ENCODE measurements around the gene ZNF500.

DNA sequence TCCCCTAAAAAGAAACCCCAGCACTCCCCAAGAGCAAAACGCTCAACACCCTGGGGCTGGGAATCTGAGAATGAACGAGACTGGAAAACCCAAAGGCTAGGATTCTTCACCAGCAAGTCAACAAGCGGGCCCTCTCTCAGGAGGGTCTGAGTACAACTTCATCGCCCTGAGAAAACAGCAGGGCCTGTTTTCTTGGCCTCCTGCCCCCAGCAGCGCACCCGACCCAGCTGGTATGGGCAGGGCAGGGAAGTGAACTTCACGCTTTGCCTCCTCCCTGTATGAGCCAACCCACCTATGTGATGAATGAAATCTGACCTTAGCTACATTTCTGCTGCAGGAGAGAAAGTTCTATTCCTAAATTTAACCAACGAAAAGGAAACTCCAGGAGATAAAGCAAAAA lies 62.5 kb downstream of the ZNF500 start:
- TF ChIP-seq EP300 (IDR thresholded peaks at IDR 0.05) (no peak), POLR2A (IDR thresholded peaks at IDR 0.05) (no peak), POLR2AphosphoS5 (IDR thresholded peaks at IDR 0.05) (no peak)
- TF ChIP-seq, protein P1, sequence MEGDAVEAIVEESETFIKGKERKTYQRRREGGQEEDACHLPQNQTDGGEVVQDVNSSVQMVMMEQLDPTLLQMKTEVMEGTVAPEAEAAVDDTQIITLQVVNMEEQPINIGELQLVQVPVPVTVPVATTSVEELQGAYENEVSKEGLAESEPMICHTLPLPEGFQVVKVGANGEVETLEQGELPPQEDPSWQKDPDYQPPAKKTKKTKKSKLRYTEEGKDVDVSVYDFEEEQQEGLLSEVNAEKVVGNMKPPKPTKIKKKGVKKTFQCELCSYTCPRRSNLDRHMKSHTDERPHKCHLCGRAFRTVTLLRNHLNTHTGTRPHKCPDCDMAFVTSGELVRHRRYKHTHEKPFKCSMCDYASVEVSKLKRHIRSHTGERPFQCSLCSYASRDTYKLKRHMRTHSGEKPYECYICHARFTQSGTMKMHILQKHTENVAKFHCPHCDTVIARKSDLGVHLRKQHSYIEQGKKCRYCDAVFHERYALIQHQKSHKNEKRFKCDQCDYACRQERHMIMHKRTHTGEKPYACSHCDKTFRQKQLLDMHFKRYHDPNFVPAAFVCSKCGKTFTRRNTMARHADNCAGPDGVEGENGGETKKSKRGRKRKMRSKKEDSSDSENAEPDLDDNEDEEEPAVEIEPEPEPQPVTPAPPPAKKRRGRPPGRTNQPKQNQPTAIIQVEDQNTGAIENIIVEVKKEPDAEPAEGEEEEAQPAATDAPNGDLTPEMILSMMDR (IDR thresholded peaks at IDR 0.05): no peak

All from sigmoid colon (tissue), 4 donors.